GM19193 (cell line): Measurements from ENCODE around the gene ACACB.

Source experiments
- POLR2A ChIP-seq: IDR thresholded peaks from 4 replicates; pipeline ENCODE4 v1.6.1; 2011; ENCODE audit not compliant: insufficient read depth, insufficient read length; ENCODE audit errors: extremely low read depth

ACACB gene

GRCh38 chr12:109169686-109170085 lies 53.3 kb downstream of the ACACB start:
- TF ChIP-seq POLR2A: no peak

- no peak for TF ChIP-seq POLR2A
Observed at GRCh38 chr12:109170324-109170723, 53.9 kb downstream of the ACACB start.

- no peak for TF ChIP-seq POLR2A
Observed at GRCh38 chr12:109173443-109174240, 57.3 kb downstream of the ACACB start.

- no peak for TF ChIP-seq POLR2A
Observed at GRCh38 chr12:109174468-109174867, 58.1 kb downstream of the ACACB start.

GRCh38 chr12:109178532-109178931 lies 62.1 kb downstream of the ACACB start:
- no peak for TF ChIP-seq POLR2A

- no peak for TF ChIP-seq POLR2A
Observed at GRCh38 chr12:109179927-109180326, 63.5 kb downstream of the ACACB start.

GRCh38 chr12:109182041-109182839 lies 65.9 kb downstream of the ACACB start:
- TF ChIP-seq POLR2A: no peak

GRCh38 chr12:109185441-109185840 lies 69.1 kb downstream of the ACACB start:
- TF ChIP-seq POLR2A: no peak

- no peak for TF ChIP-seq POLR2A
Observed at GRCh38 chr12:109186993-109187653, 70.7 kb downstream of the ACACB start.

- no peak for TF ChIP-seq POLR2A
Observed at GRCh38 chr12:109188108-109188712, 71.8 kb downstream of the ACACB start.

GRCh38 chr12:109189291-109189690 lies 72.9 kb downstream of the ACACB start:
- no peak for TF ChIP-seq POLR2A

- TF ChIP-seq POLR2A: no peak
Observed at GRCh38 chr12:109191621-109192250, 75.3 kb downstream of the ACACB start.

- TF ChIP-seq POLR2A: no peak
Observed at GRCh38 chr12:109192358-109192757, 76.0 kb downstream of the ACACB start.

- TF ChIP-seq POLR2A: no peak
Observed at GRCh38 chr12:109193896-109194295, 77.5 kb downstream of the ACACB start.

GRCh38 chr12:109196332-109196731 lies 79.9 kb downstream of the ACACB start:
- TF ChIP-seq POLR2A: no peak

- TF ChIP-seq POLR2A: no peak
Observed at GRCh38 chr12:109197327-109197726, 80.9 kb downstream of the ACACB start.
